Measurements from ENCODE around the gene LRRC49.
A peak's percentile ranks its signal among the peaks of the same experiment; 100 is the strongest.
"Not testable (repeated sequence)": the region's sequence is repeated elsewhere in the genome, so short reads cannot be mapped to it uniquely, and the experiment has no call there.

The LRRC49 gene

DNA sequence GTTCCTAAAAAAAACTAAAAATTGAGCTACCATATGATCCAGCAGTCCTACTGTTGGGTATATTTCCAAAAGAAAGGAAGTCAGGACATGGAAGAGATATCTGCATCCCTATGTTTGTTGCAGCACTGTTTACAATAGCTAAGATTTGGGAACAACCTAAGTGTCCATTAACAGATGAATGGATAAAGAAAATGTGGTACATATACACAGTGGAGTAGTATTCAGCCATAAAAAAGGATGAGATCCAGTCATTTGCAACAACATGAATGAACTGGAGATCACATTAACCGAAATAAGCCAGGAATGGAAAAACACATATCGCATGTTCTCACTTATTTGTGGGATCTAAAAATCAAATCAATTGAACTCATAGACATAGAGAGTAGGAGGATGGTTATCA is 29.5 kb downstream of the LRRC49 start:
- no peak for DNase-seq (ENCODE audit: low spot score)

- no peak for DNase-seq (ENCODE audit: low spot score)
These were observed 30.9 kb downstream of the LRRC49 start for GRCh38 chr15:70923311-70924080.

- not testable (repeated sequence) for DNase-seq (ENCODE audit: low spot score)
These were observed 34.3 kb downstream of the LRRC49 start for GRCh38 chr15:70926914-70927313.

DNA sequence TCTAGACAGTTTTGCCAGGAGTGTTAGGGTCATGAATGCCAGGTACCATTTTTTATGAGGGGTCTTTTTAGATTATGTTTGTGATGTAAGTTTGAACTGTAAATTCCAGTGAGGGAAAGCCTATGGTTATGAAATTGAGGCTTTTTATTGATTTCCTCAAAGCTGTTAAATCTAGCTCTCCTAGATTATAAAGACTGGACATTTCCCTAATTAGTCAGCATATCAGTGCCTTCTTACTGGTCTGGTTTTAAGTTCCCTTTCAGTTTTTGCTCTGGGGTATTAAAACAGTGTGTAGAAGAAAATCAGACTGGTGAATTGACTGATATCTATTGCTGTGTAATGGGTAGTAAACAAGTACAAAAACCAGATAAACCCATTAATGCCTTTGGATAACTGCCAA is 39.2 kb downstream of the LRRC49 start:
- no peak for DNase-seq (ENCODE audit: low spot score)

DNA sequence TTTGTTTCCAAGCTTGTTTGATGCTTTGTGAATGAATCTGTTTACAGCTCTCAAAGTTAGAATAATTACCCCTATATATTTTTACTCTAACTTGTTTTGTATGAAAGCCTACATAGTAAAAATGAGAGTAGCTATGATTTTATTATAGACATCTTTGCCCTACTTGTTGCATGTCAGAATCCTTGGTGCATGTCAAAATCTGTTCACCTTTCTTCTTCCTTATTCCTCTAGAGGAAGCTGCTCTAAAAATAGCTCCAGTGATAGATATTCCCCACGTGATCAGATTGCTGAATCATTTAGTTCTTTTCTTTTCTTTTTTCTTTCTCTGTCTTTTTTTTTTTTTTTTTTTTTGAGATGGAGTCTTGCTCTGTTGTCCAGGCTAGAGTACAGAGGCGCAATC is 39.8 kb downstream of the LRRC49 start:
- DNase-seq (ENCODE audit: low spot score): no peak

DNA sequence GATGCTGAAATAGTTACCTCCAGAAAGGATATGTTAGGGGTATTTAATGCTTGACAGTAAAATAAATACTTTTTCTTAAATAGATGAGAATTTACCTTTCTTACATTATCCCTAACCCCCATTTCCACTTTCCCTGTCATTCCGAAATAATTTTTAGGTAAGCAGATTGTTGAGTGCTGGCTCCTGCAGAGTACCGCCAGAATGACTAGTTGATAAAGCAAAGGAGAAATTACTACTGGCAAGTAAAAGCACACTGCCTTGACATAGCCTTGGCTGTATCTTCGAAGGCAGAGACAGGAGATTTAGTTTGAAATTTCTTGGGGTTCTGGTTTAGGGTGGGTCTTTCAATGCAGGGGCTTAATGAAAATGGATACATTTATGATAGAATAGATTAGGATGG is 40.8 kb downstream of the LRRC49 start:
- no peak for DNase-seq (ENCODE audit: low spot score)

GRCh38 chr15:70935631-70936030 is 43.0 kb downstream of the LRRC49 start:
- DNase-seq (ENCODE audit: low spot score): no peak

GRCh38 chr15:70936326-70936725 is 43.7 kb downstream of the LRRC49 start:
- DNase-seq (ENCODE audit: low spot score): peak; percentile 47

DNA sequence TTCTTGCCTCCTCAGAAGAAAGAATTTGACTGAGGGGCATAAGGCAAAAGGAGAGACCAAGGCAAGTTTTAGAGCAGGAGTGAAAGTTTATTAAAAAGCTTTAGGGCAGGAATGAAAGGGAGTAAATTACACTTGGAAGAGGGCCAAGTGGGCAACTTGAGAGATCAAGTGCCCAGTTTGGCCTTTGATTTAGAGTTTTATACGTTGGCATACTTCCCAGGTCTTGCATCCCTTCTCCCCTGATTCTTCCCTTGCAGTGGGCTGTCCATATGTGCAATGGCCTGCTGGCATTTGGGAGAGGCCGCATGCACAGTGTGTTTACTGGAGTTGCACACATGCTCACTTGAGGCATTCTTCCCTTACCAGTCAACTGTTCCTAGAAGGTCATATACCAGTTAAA is 50.7 kb downstream of the LRRC49 start:
- not testable (repeated sequence) for DNase-seq (ENCODE audit: low spot score)

DNA sequence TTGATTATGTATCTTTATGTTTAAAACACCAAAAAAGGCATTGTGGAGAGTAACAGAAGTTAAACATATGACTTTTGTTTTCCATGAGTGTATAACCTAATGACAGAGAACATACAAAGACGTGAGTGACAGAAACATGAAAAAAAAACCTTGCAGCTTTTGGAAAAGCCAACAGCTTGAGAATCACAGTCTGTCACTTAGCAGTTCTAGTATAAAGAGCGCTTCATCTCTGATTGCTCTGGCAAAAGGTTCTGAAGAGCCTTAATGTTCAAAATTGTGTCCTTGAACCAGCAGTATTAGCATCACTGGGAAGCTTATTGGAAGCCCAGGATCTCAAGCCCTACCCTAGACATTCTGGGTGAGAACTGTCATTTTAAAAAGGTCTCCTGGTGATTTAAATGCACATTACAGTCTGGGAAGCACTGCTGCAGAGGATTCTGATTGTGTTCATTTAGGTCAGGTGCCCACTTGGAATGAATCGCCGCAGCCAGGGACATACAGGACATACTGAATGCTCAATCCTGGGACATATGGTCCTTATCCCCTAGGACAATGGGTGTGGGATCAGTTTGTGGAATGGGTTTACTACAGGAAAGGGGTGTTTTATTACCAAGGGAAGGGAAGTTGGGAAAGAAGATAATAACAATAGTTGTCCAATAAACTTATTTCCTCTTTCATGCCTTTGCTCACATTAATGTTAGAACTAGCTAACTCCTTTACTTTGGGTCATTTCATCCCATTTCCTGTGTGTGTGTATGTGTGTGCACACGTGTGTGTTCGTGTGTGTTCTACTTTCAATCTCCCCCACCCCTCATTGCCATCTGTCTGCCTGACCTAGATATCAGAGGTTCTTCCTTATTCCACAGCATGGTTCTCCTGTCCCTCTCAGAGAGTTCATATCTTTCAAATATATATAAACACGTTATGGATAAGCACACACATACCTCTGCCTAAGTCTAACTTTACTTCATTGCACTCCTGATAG is 55.0 kb downstream of the LRRC49 start:
- no peak for DNase-seq (ENCODE audit: low spot score)

DNA sequence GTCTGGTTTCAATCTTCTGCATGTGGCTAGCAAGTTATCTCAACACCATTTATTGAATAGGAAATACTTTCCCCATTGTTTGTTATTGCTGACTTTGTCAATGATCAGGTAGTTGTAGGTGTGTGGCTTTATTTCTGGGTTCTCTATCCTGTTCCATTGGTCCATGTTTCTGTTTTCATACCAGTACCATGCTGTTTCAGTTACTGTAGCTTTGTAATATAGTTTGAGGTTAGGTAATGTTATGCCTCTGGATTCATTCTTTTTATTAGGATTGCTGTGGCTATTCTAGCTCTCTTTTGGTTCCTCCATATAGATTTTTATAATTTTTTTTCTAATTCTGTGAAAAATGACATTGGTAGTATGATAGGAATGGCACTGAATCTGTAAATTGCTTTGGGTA is 58.3 kb downstream of the LRRC49 start:
- DNase-seq (ENCODE audit: low spot score): no peak

- no peak for DNase-seq (ENCODE audit: low spot score)
These were observed 61.5 kb downstream of the LRRC49 start for GRCh38 chr15:70954171-70954570.

DNA sequence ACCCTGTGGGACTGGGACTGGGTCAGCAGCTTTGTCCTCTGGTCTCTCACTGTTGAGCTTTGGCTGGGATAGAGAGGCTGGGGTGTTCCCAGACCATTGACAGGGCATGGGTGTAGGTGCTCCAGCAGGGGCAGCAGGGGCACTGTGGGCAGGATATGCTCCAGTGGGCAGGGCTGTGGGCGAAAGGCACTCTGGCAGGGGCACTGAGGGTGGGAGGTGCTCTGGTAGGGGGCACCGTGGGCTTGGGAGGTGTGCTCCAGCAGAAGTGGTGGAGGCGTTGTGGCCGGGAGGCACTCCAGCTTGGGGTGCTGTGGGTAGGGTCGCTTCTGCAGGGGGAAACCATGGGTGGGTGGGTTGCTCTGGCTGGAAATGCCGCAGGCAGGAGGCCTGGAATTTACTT is 62.1 kb downstream of the LRRC49 start:
- DNase-seq (ENCODE audit: low spot score): peak; percentile 17

- DNase-seq (ENCODE audit: low spot score): no peak
These were observed 62.5 kb downstream of the LRRC49 start for GRCh38 chr15:70955151-70955550.

- no peak for DNase-seq (ENCODE audit: low spot score)
These were observed 63.8 kb downstream of the LRRC49 start for GRCh38 chr15:70956201-70956995.

DNA sequence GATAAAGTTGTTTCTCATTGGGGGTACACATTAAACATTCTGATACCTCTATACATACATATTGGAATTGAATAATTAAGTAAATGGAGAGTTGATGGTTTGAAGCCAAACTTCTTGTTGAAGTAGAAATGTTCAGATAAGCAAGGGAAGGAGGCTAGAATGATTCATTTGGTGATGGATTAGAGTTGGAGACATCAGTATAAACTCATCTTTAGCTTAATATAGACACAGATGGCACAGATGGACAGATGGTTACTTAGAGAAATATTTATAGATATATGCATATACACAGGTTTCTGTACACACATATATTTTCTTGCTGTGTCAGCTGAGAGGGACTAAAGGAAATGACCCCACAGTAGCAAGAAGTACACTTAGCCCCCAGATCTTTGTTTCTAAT is 69.5 kb downstream of the LRRC49 start:
- no peak for DNase-seq (ENCODE audit: low spot score)

DNA sequence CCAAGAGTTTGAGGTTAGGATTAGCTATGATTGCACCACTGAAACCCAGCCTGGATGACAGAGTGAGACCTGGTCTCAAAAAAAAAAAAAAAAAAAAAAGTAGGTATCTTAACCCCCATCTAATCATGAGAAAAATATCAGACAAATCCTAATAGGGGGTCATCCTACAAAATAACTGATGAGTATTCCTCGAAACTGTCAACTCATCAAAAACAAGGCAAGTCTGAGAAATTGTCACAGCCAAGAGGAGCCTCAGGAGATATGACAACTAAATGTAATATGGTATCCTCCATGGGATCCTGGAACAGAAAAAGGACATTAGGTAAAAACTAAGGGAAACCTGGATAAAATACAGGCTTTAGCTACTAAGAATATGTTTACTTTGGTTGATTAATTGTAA is 70.6 kb downstream of the LRRC49 start:
- no peak for DNase-seq (ENCODE audit: low spot score)

DNA sequence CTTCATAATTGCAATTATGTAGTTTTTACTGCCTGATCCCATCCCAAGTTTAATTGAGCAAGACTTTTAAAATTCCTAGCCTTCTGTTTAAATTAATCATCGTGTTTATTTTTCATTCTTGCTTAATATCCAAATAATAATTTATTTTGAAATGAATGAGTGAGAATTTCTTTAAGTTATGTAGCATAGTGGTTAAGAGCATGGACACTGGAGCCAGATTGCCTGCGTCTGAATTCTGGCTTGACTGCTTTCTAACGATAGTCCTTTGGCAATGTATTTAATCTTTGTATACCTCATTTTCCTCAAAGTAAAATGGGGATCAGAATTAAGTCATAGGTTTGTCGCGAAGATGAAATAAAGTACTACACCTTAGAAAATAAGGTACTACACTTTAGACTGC is 71.4 kb downstream of the LRRC49 start:
- DNase-seq (ENCODE audit: low spot score): no peak

DNA sequence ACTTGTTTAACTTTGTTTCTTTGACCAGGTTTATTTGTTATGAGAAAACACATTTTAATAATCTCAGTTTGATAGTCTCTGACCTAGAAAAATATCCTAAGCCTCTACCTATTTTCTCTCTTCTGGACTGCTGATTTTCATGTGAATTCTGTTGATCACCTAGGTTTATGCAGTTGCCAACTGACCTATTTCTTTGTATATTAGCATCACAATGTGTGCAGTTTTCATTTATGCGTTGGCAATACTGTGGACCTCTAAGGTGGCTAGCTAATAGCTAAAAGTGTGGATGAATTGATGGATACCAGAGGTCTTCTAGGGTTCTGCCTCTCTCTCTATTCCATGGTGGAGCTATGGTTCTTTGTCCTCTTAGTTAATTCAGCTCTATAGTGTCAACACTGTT is 72.1 kb downstream of the LRRC49 start:
- DNase-seq (ENCODE audit: low spot score): no peak

- DNase-seq (ENCODE audit: low spot score): no peak
These were observed 75.0 kb downstream of the LRRC49 start for GRCh38 chr15:70967646-70968045.

DNA sequence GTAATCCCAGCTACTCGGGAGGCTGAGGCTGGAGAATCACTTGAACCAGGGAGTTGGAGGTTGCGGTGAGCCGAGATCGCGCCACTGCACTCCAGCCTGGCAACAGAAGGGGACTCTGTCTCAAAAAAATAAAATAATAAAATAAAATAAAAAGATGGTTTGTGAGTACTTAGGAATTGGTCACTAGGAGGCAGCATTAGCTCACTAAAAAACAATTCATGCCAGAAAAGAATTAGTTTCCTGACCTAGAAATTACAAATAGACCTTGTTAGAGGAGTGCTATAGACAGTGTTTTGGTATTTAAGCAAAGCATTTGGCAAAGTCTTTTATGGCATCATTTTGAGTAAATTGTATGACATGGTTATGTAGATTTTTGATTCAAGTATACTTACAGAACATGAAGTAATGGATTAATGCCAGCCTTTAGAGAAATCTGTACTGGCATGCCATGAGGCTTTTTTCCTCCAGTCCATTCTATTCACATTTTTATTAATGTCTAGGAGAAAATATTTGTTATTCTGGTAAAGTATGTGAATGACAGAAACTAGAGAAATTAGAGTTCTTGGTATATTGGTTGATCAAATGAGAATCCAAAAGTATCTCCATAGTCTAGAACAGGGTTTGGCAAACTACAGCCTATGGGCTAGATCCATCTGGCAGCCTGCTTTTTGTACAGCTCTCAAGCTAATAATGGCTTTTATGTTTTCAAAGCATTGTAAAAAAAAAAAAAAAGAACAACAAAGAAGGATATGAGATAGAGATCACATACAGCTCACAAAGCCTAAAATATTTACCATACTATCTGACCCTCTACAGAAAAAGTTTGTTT is 81.6 kb downstream of the LRRC49 start:
- DNase-seq (ENCODE audit: low spot score): no peak
